NCI-H345 treated with DMSO at 0.1 percent for 48 hours (cell line): ENCODE measurements around the gene MVB12B.

Source experiments
- DNase-seq: peaks from one replicate; lab custom pipeline; 2025; ENCODE audit not compliant: unreplicated experiment; lab: John Stamatoyannopoulos, UW

MVB12B gene

DNA sequence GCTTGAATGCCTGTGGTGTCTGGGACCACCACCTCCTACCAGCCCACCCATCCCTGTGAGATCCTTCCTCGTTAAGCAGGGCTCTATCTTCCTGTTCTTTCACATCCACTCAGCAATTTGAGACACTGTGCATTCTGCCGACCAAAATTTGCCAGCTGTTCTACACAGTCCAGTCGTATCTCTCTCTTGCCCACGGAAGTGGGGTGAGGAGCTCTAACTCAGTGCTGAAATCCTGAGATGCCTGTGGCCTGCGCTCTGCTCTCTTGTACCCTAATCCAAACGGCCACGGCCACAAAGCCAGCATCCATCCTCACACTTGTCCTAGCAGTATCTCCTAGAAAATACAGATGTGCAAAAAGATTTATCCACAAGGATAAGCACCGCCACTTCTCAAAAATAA is 97.9 kb downstream of the MVB12B start:
- no peak for DNase-seq

DNA sequence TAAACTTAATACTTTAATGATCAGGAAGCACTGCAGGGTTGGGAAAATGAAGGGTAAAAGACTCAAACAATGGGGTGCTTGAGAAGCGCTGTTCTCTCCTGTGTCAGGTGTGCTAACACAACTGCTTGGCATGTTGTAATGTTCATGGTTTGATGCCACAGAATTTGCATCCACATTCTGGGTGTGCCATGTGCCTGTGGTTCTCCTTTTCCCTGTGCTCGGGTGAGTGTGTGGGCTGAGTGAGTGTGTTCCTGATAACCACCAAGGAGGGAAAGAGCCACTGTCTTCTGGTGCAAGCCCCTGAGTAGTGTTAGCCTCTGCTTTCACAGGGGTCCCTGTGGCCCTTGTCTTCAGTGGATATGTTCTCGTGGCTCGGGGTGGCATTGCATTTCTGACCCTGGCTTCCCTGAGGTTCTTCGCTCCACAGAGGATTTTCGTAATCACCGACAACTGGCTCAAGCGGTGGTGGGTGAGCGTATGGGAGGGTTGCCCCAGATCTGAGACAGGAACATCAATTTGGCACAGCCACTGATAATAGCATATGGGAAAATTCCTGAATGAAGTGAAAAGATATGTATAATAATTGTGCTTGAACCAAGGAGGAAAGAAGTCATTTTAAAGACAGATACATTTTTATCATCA is 102.0 kb downstream of the MVB12B start:
- no peak for DNase-seq

DNA sequence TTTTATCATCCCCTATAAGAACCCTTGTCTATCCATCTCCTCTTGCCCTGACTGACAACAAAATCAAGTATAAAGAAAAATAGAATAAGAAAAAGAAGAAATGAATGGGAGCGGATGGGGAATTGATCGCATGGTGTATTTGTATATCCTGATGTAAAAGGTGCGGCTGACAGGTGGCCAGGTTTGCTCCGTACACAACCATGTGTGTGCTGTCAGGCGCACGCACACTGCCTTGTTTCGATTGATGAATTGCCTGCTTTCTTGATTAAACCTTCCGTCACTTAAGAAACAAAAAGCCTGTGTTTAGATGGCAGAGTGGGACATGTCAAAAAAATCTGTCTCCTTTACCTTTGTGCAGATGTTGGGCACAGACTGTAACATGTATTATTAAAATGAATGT is 102.6 kb downstream of the MVB12B start:
- DNase-seq: no peak

DNA sequence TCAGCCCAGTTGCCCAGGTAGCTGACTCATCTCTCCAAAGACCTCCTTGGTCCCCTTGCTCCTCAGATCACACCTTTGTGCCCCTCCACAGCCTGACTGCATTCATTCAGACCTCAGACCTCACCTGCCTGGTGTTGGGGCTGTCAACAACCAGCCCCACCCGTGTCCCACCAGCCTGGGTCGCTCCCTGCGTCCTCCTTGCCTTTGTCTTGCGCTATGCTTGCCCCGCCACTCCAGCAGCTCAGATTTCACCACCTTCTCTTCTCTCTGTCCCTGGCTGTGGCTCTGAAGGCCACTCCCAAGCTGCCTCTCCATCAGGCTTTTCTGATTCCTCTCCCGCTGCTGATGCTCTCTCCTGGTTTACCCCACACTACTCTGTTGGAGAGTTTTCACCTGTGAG is 103.5 kb downstream of the MVB12B start:
- DNase-seq: no peak

DNA sequence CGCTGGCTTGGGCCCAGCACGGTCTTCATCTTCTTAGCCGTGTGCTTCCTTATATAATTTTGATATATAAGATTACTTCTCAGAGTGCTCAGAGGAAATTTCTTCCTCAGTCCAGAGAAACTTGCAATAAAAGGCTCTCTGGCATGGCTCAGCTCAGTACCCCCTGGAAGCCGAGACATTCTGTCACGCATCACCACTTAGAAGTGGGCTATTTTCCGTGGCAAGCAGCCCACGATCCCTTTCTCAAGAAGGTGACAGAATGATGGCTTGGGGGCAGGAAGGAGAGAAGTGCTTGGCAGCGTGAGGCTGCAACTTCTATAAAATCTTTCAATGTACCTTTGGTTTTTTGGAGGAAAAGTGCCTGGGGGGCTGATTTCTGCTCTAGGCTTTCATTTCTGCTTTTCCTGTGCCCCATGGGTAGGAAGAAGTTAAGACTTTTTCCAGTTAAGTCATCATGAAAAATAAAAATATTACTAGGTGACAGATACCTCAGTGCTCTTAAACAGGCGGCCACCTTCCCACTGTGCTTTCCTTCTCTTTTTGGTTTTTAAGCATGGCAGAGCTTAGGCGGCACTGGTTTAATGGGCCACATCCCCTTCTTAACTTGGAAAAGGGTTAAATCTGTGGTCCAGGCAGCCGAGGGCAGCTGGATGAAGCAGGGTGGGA is 104.6 kb downstream of the MVB12B start:
- no peak for DNase-seq

DNA sequence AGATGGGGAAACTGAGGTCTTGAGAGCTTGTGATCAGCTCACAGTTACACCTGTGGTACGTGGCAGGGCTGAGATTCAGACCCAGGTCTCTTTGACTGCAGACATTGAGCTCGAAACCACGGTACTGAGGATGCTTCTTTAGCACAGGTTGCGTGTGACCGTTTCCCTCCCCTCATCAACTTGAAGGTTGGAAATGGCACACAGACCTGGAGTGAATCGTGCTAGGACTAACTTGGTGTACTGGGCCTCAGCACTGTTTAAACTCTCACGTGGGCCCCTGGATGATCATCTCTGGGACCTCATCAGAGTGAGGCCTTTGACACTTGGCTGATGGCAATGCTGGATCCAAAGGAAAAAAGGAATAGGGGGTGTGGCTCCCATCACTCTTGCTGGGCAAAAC is 106.0 kb downstream of the MVB12B start:
- no peak for DNase-seq

DNA sequence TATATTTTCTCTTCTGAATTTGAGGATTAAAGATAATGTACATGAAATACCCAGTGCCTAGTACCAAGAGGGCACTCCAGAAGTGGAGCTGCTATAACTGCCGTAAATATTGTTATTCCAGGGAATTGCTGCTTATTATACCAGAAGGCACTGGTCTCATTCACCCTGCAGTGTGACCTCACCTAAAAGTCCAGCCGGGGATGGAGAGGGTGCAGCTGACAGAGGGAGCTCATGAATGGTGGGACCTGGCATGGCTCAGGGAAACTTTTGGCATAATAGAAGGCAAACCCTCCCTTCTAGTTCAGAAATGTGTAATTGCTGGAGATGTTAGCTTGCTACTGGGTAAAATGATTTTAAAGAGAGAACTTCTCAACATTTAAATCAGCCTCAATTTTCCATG is 108.5 kb downstream of the MVB12B start:
- no peak for DNase-seq

DNA sequence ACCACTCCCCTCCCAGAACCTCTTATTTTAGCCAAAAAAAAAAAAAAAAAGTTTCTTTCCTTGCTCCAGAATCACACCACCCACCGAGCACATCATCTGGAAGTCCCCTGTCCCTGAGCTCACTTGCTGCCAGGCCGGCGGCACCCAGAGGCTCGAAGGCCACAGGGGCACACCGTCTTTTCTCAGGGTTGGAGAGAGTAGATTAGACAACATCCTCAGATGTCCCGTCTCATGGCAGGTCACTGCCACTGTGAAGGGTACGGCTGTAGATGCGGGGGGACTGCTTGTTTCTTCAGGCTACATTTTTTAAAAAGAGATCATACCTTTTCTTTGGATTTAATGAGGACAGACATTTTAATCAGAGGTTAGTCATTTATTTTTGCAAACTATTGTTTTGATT is 109.0 kb downstream of the MVB12B start:
- no peak for DNase-seq

DNA sequence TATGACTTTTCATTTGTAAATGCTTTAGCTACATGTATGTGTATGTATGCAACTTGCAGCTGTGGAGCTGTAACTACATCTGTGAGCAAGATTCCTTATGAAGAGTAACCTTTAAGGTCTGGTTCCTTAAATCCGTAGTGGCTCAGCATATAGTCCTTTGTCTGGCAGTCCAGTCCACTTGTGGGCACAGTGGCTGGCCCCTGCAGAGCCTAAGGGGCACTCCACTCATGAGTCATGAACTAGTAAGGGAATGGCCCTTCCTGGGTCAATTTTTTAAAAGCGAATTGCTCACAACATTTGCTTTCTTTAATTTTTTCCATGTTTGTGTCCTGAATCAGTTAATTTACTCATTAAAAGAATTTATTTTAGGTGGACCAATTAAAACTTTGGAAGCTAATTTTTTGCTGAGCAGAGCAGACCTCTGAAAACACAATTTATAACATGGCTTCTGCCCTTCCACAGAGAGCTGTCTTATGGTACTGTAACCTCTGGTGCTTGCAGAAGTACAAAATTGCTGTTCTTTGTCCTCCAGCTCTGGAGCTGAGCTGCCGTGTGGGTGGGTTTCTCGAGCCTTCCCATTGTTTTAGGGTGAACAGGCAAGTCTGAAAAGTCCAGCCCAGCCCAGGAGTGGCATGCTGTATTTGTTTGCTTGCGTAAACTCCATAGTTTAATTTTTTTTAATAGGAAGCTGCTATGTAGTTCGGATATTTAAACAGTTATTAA is 110.1 kb downstream of the MVB12B start:
- DNase-seq: no peak

DNA sequence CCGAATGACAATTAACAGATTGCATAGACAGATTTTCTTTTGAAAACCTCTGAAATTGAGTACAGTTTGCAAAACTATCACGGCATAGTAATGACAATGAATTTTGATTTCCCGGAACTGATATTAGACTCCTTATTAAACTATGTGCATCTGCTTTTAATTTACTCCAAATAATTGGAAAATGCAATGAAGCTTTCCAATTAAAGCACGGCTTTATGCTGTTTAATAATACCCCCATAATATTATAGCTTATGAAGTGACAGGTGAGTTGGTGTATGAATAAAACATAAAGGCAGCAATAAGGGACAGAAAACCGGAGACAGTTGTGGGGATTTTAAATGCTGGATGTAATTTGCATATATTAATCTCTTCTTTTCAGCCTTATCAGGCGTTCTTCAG is 110.6 kb downstream of the MVB12B start:
- no peak for DNase-seq

DNA sequence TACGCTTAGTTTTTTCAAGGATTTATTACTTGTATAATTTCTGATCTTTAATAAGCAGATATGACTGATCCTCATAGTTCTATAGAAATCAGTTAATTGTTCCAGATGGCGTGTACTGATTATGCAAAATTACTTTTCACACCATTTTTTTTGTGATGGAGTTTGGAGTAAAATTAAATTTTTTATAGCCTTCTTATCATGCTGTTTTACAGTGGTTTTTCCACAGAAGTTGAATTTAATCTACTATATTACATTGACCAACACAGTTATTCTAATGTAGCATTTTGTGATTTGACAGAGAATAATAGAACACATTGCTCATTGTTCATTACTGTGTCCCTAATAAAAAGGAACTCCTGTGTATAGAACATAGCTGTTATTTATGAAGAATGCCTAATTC is 111.1 kb downstream of the MVB12B start:
- no peak for DNase-seq

DNA sequence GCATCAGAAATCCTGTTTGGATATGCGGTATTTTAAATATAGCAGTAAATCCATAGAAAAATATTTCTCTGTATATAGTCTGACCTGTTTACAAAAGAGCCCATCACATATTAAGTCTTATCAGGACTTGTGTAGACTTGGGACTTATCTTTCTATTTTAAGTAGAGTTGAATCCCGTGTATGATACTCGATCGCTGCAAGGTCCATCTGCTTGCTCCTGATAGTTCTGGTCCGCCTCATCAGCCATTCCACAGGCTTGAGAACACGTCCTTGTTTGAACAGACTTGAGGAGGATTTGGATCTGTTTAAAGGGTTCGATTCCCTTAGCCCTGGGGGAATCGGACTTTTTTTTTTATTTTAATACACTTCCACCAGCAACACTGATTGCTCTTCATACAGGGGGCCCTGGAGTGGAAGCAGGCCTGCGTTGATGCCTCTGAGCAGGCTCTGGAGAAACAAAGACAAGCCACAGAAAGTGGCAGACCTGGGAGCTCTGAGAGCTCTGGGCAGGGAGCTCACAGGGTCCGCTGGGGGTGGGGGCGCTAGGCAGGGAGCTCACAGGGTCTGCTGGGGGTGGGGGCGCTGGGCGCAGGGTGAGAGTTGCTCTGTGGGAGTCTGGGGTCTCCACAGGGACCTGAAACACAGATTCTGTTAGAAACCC is 112.2 kb downstream of the MVB12B start:
- DNase-seq: no peak

DNA sequence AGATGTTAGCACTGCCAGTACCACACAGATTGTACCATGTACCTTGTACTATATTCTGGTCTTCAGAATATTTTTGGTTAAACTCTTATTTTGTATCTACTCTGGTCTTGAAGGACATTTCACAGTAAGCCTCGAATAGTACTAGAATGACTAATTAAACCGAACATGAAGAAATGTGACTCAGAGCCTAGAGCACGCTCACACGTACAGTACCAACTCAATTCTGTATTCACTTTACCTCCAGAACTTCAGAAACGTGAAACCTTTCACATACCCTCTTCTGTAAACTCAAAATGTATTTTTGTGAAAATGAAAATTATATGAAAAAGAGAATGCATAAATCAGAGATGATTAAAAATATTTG is 112.8 kb downstream of the MVB12B start:
- DNase-seq: no peak

DNA sequence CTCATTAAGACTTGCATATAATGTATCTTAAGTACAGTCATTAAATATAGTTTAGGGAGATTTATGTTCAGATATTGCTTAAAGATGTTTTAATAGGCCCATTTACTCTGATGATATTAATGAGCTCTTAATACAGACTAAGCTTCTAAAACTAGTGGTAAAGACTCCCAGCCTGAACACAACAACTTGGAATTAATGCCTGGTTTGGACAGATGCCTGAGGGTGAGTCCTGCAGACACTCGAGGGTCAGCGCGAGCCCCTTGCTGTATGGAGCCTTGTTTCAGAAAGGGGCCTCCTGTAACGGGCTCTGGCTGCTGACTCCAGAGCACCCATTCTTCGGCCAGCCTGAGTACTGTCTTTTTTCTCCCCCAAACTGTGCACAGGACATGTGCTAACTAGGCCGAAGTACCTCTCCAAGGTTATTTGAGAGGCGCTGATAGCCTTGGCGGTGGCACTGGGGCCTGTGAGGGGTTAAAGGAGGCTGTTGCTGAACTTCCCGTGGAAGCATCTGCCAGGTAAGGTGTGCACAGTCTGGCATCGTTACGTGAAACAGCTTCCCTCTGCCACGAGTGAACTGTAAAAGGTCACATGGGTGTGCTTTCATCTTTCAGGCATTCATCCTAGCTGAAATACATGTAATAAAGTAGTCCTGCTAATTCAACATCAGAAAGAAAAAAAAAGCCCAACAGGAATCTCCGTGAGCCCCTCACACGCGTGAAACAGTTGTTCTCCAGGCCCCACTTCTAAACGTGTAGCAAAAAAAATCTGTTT is 113.4 kb downstream of the MVB12B start:
- DNase-seq: no peak

DNA sequence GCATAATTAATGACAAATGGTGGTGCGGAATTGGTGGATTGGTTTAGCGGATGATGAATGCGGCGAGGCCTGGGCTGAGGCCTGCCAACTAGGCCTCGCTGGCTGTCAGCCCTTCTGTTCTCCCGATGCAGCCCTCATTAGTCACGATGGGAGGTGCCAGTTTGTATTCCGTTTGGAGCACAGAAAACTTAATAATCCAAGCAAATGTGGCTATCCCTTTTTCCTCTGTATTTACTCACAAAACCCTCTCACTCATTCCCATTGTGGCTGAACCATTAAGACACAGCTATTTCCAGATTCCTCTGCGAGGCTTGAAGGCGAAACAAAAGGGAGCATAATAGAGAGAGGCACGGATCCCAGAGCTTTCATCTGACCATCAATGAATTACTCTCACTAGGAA is 114.3 kb downstream of the MVB12B start:
- DNase-seq: no peak

DNA sequence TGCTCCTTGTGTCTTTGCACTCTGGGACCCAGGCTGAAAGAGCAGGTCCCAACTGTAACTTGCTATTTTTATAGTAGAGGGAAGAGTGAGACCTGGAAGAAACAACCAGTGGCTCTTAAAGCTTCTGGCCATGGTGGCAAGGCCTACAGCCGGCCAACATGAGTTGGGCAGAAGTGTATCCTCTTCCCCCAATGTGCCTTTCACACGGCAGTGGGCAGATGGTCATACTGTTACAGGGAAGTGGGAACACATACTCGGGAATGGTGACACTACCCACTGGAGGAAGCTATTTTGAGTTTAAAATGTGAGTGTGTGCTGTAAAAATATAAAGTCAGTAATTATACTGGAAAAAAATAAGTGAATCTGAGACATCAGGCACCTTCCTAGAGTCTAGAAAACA is 116.0 kb downstream of the MVB12B start:
- no peak for DNase-seq

DNA sequence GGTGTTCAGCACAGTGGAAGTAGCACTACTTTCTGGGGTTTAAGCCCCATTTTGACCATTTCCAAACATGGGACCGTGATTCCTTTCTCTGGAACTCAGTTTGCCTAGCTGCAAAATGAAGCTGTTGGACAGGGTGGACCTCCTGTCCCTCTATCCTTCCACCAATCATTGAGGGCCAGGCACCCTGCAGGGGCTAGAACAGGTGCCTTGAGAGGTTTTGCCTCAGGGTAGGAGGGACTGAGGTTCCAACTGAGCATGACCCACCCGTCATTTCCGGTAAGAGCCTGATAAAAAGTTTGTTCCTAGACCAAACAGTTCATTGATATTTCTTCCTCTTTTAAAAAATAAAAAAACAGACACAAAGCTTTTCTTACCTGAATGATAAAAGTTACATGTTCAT is 116.5 kb downstream of the MVB12B start:
- no peak for DNase-seq

DNA sequence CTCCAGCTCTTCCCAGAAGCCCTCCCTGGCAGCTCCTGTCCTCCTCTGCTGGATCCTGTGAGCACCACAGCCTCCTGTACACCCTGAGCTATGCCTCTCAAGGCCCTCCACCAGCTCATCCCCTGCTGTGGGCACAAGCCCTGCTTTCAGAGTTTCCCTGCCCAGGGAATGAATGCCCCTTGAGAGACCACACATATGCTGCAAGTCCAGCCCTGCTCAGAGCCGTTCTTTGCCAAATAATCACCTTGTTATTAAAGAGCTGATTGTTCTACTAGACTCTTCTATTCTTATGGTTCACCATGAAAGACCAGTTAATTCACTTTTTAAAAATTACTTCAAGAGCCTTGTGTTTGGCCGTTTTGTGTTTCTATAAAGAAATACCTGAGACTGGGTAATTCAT is 121.5 kb downstream of the MVB12B start:
- DNase-seq: no peak

DNA sequence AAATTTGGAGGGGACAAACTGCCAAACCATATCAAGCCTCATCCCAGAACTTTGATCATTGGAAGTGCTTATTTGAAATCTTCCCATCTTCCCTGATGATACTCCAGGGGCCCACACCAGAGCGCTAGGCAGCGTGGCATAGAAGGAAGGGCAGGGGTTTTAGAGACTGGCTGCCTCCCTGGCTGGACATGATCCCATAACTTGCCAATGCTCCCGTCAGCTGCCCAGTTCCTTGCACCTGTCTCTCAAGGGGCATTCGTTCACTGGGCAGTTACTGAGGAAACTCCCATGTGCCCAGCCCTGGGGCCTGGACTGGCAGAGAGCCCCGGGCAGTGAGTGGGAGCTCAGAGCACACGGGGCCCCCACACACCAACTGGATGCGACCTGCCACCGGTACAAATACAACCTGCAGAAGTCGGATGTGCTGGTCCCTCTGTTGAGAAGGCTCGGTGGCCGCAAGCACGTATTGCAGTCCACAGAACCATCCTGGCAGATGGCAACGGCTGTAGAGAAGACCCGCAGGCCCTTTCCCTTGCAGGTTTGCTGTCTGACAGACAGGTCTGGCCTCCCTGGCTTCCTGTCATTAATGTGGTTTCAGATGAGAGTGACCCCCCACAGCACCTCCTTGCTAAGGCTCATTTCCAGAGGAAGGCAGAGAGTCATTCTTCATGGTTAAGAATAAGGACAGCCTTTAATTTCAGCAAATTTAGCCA is 122.4 kb downstream of the MVB12B start:
- DNase-seq: no peak
